OCI-LY3 (cell line): Measurements from ENCODE around the gene VCAM1.

Source experiments
- H2AFZ ChIP-seq: fragments of 200-600, 300-600 bp; shearing (Covaris generic); 2 replicates; pipeline ENCODE4 v1.6.0; 2014; ENCODE audit warnings: antibody characterized with exemption, low read depth, low read length
- H3K27ac ChIP-seq: fragments of 200-600, 300-600 bp; sonication (generic); 2 replicates; pipeline ENCODE4 v1.5.1; 2014; ENCODE audit warnings: mild to moderate bottlenecking, low read length, moderate library complexity, mixed read lengths
- H3K27me3 ChIP-seq: fragments of 200-600, 300-600 bp; sonication (generic); 2 replicates; pipeline ENCODE4 v1.6.1; 2014; ENCODE audit warnings: low read depth, low read length, mixed read lengths
- H3K36me3 ChIP-seq: fragments of 200-600, 300-600 bp; sonication (generic); replicated peaks from 2 replicates; pipeline ENCODE3; 2014; ENCODE audit warnings: low read depth, low read length, mixed read lengths
- H3K4me1 ChIP-seq: fragments of 300-600, 200-600 bp; sonication (generic); 2 replicates; pipeline ENCODE4 v1.6.1; 2014; ENCODE audit warnings: low read length, mixed read lengths
- H3K4me2 ChIP-seq: fragments of 200-600, 300-600 bp; sonication (generic); 2 replicates; pipeline ENCODE4 v1.6.1; 2014; ENCODE audit warnings: low read length, mixed read lengths
- H3K4me3 ChIP-seq: fragments of 300-600, 200-600 bp; sonication (generic); 2 replicates; pipeline ENCODE4 v1.5.1; 2014; ENCODE audit warnings: antibody characterized with exemption, mild to moderate bottlenecking, low read length, moderate library complexity
- H3K79me2 ChIP-seq: fragments of 300-600, 200-600 bp; shearing (Covaris generic); 2 replicates; pipeline ENCODE4 v1.6.1; 2014; ENCODE audit warnings: mild to moderate bottlenecking, low read length, mixed read lengths
- H3K9ac ChIP-seq: fragments of 300-600, 200-600 bp; shearing (Covaris generic); 2 replicates; pipeline ENCODE4 v1.6.0; 2014; ENCODE audit warnings: mild to moderate bottlenecking, low read length, moderate library complexity
- H3K9me3 ChIP-seq: fragments of 200-600, 300-600 bp; shearing (Covaris generic); 2 replicates; pipeline ENCODE4 v1.6.1; 2014; ENCODE audit warnings: low read length, mixed read lengths; ENCODE audit not compliant: insufficient read depth
- H4K20me1 ChIP-seq: fragments of 200-600, 300-600 bp; sonication (generic); 2 replicates; pipeline ENCODE4 v1.6.1; 2016; ENCODE audit warnings: low read length, mixed read lengths; ENCODE audit not compliant: insufficient read depth
- CTCF ChIP-seq: fragments of 200-600, 300-600 bp; sonication (generic); IDR thresholded peaks from 2 replicates; pipeline ENCODE4 v1.5.1; 2014; ENCODE audit warnings: antibody characterized with exemption, low read length, low read depth
- EZH2phosphoT487 ChIP-seq: fragments of 200-600 bp; shearing (Covaris generic); IDR thresholded peaks from 2 replicates; pipeline ENCODE4 v1.6.1; 2018; ENCODE audit warnings: antibody characterized with exemption, mixed run types, low read depth

VCAM1 gene

GRCh38 chr1:100704473-100704872 is 15.1 kb upstream of the VCAM1 start:
- Histone ChIP-seq H3K9me3 (no peaks in the 10 kb centered on the region), H4K20me1 (no peaks in the 10 kb centered on the region), H3K36me3 (no peaks in the 10 kb centered on the region), H2AFZ (no peak overlapping the region), H3K4me2 (no peak overlapping the region), H3K4me1 (no peaks in the 10 kb centered on the region), H3K4me3 (no peak overlapping the region), H3K27me3 (no peaks in the 10 kb centered on the region), H3K27ac (no peak overlapping the region), H3K9ac (no peak overlapping the region), H3K79me2 (no peaks in the 10 kb centered on the region)
- no peak for TF ChIP-seq EZH2phosphoT487
- no peak for TF ChIP-seq CTCF

GRCh38 chr1:100706296-100706695 is 13.2 kb upstream of the VCAM1 start:
- no peak overlapping the region for H3K27ac ChIP-seq
- no peaks in the 10 kb centered on the region for H4K20me1 ChIP-seq
- H3K9ac ChIP-seq = no peak overlapping the region
- no peaks in the 10 kb centered on the region for H3K4me1 ChIP-seq
- no peak overlapping the region for H2AFZ ChIP-seq
- H3K36me3 ChIP-seq = no peaks in the 10 kb centered on the region
- H3K4me2 ChIP-seq = no peak overlapping the region
- H3K9me3 ChIP-seq = no peaks in the 10 kb centered on the region
- no peaks in the 10 kb centered on the region for H3K27me3 ChIP-seq
- H3K4me3 ChIP-seq = no peak overlapping the region
- TF ChIP-seq CTCF (no peak), EZH2phosphoT487 (no peak)
- H3K79me2 ChIP-seq = no peaks in the 10 kb centered on the region

GRCh38 chr1:100706856-100707255 is 12.7 kb upstream of the VCAM1 start:
- no peaks in the 10 kb centered on the region for H3K4me1 ChIP-seq
- H3K4me2 ChIP-seq = no peak overlapping the region
- no peaks in the 10 kb centered on the region for H3K27me3 ChIP-seq
- H2AFZ ChIP-seq = no peak overlapping the region
- no peak overlapping the region for H3K9ac ChIP-seq
- no peaks in the 10 kb centered on the region for H3K36me3 ChIP-seq
- H4K20me1 ChIP-seq = no peaks in the 10 kb centered on the region
- no peaks in the 10 kb centered on the region for H3K9me3 ChIP-seq
- no peaks in the 10 kb centered on the region for H3K79me2 ChIP-seq
- no peak overlapping the region for H3K27ac ChIP-seq
- H3K4me3 ChIP-seq = no peak overlapping the region
- TF ChIP-seq CTCF (no peak), EZH2phosphoT487 (no peak)

GRCh38 chr1:100708476-100709062 is 11.0 kb upstream of the VCAM1 start:
- Histone ChIP-seq H4K20me1 (no peaks in the 10 kb centered on the region), H2AFZ (no peak overlapping the region), H3K4me2 (no peak overlapping the region), H3K36me3 (no peaks in the 10 kb centered on the region), H3K4me1 (no peaks in the 10 kb centered on the region), H3K27me3 (no peaks in the 10 kb centered on the region), H3K9me3 (no peaks in the 10 kb centered on the region), H3K9ac (no peak overlapping the region), H3K27ac (no peak overlapping the region), H3K4me3 (no peak overlapping the region), H3K79me2 (no peaks in the 10 kb centered on the region)
- TF ChIP-seq CTCF (no peak), EZH2phosphoT487 (no peak)
